ENCODE measurements around the gene FAM227B.

GRCh38 chr15:49412797-49413196, 207.8 kb downstream of the FAM227B start:
- TF ChIP-seq POLR2AphosphoS5 (IDR thresholded peaks at IDR 0.05) (no peak), EP300 (IDR thresholded peaks at IDR 0.05) (no peak)
